HepG2 (cell line): ENCODE data around the gene EIF2B1. TPM values are rescaled to one million over a fixed set of nuclear protein-coding genes. Genes with fewer than 3 reads are reported as not detected.

ENCODE experiments used
- CREB1 ChIP-seq, 2 experiments: fragments of 450-650 bp in 1 of 2; IDR thresholded peaks; 2 replicates each; pipeline ENCODE4 v1.6.1; 2016 to 2017; ENCODE audit warnings: control low read depth in 1 of 2, mild to moderate bottlenecking in 1 of 2, missing compliant biosample characterization in 1 of 2, missing genetic modification characterization in 1 of 2
- DNMT1 ChIP-seq: sonication (generic); formaldehyde crosslinking; IDR thresholded peaks from 2 replicates; pipeline ENCODE4 v1.5.1; 2020; ENCODE audit warnings: mild to moderate bottlenecking, missing genetic modification reagents
- RORA ChIP-seq: sonication (generic); formaldehyde crosslinking; IDR thresholded peaks from 2 replicates; pipeline ENCODE4 v1.5.0; 2020; ENCODE audit warnings: mild to moderate bottlenecking, missing genetic modification reagents, moderate library complexity
- TBX2 ChIP-seq: sonication (generic); formaldehyde crosslinking; IDR thresholded peaks from 2 replicates; pipeline ENCODE4 v1.5.0; 2020; ENCODE audit warnings: missing genetic modification reagents, mild to moderate bottlenecking, borderline replicate concordance
- THAP9 ChIP-seq: sonication (generic); formaldehyde crosslinking; IDR thresholded peaks from 2 replicates; pipeline ENCODE4; 2020; ENCODE audit warnings: missing genetic modification reagents, mild to moderate bottlenecking, borderline replicate concordance
- ZBTB21 ChIP-seq: sonication (generic); formaldehyde crosslinking; IDR thresholded peaks from 2 replicates; pipeline ENCODE4 v1.4.0; 2020; ENCODE audit warnings: missing genetic modification reagents
- ZFP90 ChIP-seq: sonication (generic); formaldehyde crosslinking; IDR thresholded peaks from 2 replicates; pipeline ENCODE4 v1.8.0; 2022; ENCODE audit warnings: missing genetic modification reagents, mild to moderate bottlenecking, inconsistent platforms, borderline replicate concordance
- ZNF598 ChIP-seq: sonication (generic); formaldehyde crosslinking; IDR thresholded peaks from 2 replicates; pipeline ENCODE4 v1.5.1; 2020; ENCODE audit warnings: mild to moderate bottlenecking, missing genetic modification reagents, borderline replicate concordance
- polyA plus RNA-seq, 8 experiments: library from polyadenylated mRNA; depleted of rRNA in 3 of 8; stranded (reverse) in 7 of 8; unstranded in 1 of 8; fragments of >200 nt; fragmentation: Illumina TruSeq in 4 of 8; extraction: Trizol in 4 of 8; gene quantifications; 2 replicates each; pipeline versions ENCODE4 v1.2.1 to v1.2.3, GENCODE V29; 2011 to 2016; ENCODE audit warnings: low read depth in 4 of 8, missing spikeins in 1 of 8, mixed read lengths in 1 of 8; ENCODE audit not compliant: insufficient read depth in 1 of 8
- total RNA-seq, 5 experiments: library from RNA; depleted of rRNA; stranded (reverse); fragments of >200 nt; fragmentation: Illumina TruSeq; extraction: Trizol; gene quantifications; 2 replicates each; pipeline ENCODE4 v1.2.3, GENCODE V29; 2016; ENCODE audit warnings: low read depth in 1 of 5
- TF ChIP-seq, protein P1 (sequence below): sonication (generic); formaldehyde crosslinking; IDR thresholded peaks from 2 replicates; pipeline ENCODE4 v1.4.0; 2020; ENCODE audit warnings: missing genetic modification reagents
- TF ChIP-seq, protein P2 (sequence below), 2 experiments: IDR thresholded peaks; 2 replicates each; pipeline ENCODE4 v1.6.1; 2011 to 2012; ENCODE audit warnings: low read length in 2 of 2, borderline replicate concordance in 1 of 2, low read depth in 1 of 2, mild to moderate bottlenecking in 1 of 2, moderate library complexity in 1 of 2
- TF ChIP-seq, protein P3 (sequence below): sonication (generic); formaldehyde crosslinking; IDR thresholded peaks from 2 replicates; pipeline ENCODE4 v1.4.0; 2020; ENCODE audit warnings: missing genetic modification reagents
- TF ChIP-seq, protein P4 (sequence below): sonication (generic); formaldehyde crosslinking; IDR thresholded peaks from 2 replicates; pipeline ENCODE4 v1.4.0; 2020; ENCODE audit warnings: mild to moderate bottlenecking, missing genetic modification reagents

The EIF2B1 gene
- total and polyA plus RNA-seq, 2 of the 13 experiments (the other 11 are each of a cell fraction or from before 2014, with no cell fraction given) = 18.7 to 37.4 TPM

GRCh38 chr12:123595729-123596128 lies 37.8 kb downstream of the EIF2B1 start (continued):
- TF ChIP-seq, protein P1, sequence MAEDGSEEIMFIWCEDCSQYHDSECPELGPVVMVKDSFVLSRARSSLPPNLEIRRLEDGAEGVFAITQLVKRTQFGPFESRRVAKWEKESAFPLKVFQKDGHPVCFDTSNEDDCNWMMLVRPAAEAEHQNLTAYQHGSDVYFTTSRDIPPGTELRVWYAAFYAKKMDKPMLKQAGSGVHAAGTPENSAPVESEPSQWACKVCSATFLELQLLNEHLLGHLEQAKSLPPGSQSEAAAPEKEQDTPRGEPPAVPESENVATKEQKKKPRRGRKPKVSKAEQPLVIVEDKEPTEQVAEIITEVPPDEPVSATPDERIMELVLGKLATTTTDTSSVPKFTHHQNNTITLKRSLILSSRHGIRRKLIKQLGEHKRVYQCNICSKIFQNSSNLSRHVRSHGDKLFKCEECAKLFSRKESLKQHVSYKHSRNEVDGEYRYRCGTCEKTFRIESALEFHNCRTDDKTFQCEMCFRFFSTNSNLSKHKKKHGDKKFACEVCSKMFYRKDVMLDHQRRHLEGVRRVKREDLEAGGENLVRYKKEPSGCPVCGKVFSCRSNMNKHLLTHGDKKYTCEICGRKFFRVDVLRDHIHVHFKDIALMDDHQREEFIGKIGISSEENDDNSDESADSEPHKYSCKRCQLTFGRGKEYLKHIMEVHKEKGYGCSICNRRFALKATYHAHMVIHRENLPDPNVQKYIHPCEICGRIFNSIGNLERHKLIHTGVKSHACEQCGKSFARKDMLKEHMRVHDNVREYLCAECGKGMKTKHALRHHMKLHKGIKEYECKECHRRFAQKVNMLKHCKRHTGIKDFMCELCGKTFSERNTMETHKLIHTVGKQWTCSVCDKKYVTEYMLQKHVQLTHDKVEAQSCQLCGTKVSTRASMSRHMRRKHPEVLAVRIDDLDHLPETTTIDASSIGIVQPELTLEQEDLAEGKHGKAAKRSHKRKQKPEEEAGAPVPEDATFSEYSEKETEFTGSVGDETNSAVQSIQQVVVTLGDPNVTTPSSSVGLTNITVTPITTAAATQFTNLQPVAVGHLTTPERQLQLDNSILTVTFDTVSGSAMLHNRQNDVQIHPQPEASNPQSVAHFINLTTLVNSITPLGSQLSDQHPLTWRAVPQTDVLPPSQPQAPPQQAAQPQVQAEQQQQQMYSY (CRISPR knock-in tag) = no peak
- TF ChIP-seq, protein P2, sequence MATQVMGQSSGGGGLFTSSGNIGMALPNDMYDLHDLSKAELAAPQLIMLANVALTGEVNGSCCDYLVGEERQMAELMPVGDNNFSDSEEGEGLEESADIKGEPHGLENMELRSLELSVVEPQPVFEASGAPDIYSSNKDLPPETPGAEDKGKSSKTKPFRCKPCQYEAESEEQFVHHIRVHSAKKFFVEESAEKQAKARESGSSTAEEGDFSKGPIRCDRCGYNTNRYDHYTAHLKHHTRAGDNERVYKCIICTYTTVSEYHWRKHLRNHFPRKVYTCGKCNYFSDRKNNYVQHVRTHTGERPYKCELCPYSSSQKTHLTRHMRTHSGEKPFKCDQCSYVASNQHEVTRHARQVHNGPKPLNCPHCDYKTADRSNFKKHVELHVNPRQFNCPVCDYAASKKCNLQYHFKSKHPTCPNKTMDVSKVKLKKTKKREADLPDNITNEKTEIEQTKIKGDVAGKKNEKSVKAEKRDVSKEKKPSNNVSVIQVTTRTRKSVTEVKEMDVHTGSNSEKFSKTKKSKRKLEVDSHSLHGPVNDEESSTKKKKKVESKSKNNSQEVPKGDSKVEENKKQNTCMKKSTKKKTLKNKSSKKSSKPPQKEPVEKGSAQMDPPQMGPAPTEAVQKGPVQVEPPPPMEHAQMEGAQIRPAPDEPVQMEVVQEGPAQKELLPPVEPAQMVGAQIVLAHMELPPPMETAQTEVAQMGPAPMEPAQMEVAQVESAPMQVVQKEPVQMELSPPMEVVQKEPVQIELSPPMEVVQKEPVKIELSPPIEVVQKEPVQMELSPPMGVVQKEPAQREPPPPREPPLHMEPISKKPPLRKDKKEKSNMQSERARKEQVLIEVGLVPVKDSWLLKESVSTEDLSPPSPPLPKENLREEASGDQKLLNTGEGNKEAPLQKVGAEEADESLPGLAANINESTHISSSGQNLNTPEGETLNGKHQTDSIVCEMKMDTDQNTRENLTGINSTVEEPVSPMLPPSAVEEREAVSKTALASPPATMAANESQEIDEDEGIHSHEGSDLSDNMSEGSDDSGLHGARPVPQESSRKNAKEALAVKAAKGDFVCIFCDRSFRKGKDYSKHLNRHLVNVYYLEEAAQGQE (IDR thresholded peaks at IDR 0.05; ENCODE audit: borderline replicate concordance in 1 of 2, low read depth in 1 of 2, low read length in 2 of 2) = 0 out of 4 replicates have a peak, but pooled peaks of 1 of the 2 experiments have one; percentile 37
- peak; percentile 21; the same call in 1 of the 2 replicates for TF ChIP-seq CREB1 (IDR thresholded peaks at IDR 0.05)
- TF ChIP-seq CREB1 (CRISPR knock-in tag; IDR thresholded peaks at IDR 0.05) = 0 out of 2 replicates have a peak, but pooled peaks have one; percentile 50
- TF ChIP-seq TBX2 (CRISPR knock-in tag) = no peak
- TF ChIP-seq, protein P3, sequence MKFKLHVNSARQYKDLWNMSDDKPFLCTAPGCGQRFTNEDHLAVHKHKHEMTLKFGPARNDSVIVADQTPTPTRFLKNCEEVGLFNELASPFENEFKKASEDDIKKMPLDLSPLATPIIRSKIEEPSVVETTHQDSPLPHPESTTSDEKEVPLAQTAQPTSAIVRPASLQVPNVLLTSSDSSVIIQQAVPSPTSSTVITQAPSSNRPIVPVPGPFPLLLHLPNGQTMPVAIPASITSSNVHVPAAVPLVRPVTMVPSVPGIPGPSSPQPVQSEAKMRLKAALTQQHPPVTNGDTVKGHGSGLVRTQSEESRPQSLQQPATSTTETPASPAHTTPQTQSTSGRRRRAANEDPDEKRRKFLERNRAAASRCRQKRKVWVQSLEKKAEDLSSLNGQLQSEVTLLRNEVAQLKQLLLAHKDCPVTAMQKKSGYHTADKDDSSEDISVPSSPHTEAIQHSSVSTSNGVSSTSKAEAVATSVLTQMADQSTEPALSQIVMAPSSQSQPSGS (CRISPR knock-in tag) = peak; percentile 84
- TF ChIP-seq ZBTB21 (CRISPR knock-in tag) = no peak
- TF ChIP-seq RORA (CRISPR knock-in tag) = no peak
- TF ChIP-seq THAP9 (CRISPR knock-in tag) = no peak
- TF ChIP-seq DNMT1 = no peak
- TF ChIP-seq, protein P4, sequence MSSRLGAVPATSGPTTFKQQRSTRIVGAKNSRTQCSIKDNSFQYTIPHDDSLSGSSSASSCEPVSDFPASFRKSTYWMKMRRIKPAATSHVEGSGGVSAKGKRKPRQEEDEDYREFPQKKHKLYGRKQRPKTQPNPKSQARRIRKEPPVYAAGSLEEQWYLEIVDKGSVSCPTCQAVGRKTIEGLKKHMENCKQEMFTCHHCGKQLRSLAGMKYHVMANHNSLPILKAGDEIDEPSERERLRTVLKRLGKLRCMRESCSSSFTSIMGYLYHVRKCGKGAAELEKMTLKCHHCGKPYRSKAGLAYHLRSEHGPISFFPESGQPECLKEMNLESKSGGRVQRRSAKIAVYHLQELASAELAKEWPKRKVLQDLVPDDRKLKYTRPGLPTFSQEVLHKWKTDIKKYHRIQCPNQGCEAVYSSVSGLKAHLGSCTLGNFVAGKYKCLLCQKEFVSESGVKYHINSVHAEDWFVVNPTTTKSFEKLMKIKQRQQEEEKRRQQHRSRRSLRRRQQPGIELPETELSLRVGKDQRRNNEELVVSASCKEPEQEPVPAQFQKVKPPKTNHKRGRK = no peak
- TF ChIP-seq ZFP90 = no peak
- no peak for TF ChIP-seq ZNF598
